SU-DHL-6 (cell line): Measurements from ENCODE around the gene RIC8B.

Source experiments
- EZH2phosphoT487 ChIP-seq: fragments of 200-600 bp; sonication (generic), shearing (Covaris generic); conservative IDR thresholded peaks from 2 replicates; pipeline ENCODE4 v1.6.1; 2018; ENCODE audit warnings: mild to moderate bottlenecking, antibody characterized with exemption, low read length, moderate library complexity, mixed read lengths
- TF ChIP-seq, protein P1 (sequence below): fragments of 200-600 bp; sonication (generic); IDR thresholded peaks from one replicate; pipeline ENCODE4 v1.5.1; 2017; ENCODE audit warnings: antibody characterized with exemption, mild to moderate bottlenecking, low read length, moderate library complexity; ENCODE audit not compliant: insufficient read depth, poor library complexity, severe bottlenecking

GRCh38 chr12:106741247-106741646 lies 33.2 kb upstream of the RIC8B start:
- TF ChIP-seq, protein P1, sequence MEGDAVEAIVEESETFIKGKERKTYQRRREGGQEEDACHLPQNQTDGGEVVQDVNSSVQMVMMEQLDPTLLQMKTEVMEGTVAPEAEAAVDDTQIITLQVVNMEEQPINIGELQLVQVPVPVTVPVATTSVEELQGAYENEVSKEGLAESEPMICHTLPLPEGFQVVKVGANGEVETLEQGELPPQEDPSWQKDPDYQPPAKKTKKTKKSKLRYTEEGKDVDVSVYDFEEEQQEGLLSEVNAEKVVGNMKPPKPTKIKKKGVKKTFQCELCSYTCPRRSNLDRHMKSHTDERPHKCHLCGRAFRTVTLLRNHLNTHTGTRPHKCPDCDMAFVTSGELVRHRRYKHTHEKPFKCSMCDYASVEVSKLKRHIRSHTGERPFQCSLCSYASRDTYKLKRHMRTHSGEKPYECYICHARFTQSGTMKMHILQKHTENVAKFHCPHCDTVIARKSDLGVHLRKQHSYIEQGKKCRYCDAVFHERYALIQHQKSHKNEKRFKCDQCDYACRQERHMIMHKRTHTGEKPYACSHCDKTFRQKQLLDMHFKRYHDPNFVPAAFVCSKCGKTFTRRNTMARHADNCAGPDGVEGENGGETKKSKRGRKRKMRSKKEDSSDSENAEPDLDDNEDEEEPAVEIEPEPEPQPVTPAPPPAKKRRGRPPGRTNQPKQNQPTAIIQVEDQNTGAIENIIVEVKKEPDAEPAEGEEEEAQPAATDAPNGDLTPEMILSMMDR = no peak
- no peak for TF ChIP-seq EZH2phosphoT487
